Lung (tissue), 12 donors: ENCODE measurements around the gene C16orf90. TPM values are rescaled to one million over a fixed set of nuclear protein-coding genes. Genes with fewer than 3 reads are reported as not detected.

ENCODE experiments used
- ATAC-seq: fragments of 200-7000 bp; cut with Tn5 transposase; one replicate; pipeline ENCODE4 v1.9.1; 2020; ENCODE audit warnings: moderate number of reproducible peaks; ENCODE audit not compliant: insufficient read depth, low FRiP score
- DNase-seq, 3 donors: peaks; one replicate each; pipeline ENCODE4 v3.0.0-alpha.2; 2013 to 2017
- H3K27ac ChIP-seq, 2 donors: one replicate each; pipeline ENCODE4 v1.5.1; 2013; ENCODE audit warnings: mild to moderate bottlenecking in 2 of 2, moderate library complexity in 2 of 2, control low read depth in 1 of 2, inconsistent platforms in 1 of 2, low read depth in 1 of 2, low read length in 1 of 2
- H3K27me3 ChIP-seq, 3 donors: one replicate each; pipeline ENCODE4 v1.5.1; 2013; ENCODE audit warnings: low read length in 2 of 3; ENCODE audit not compliant: control insufficient read depth in 3 of 3, insufficient read depth in 3 of 3
- H3K36me3 ChIP-seq, 4 donors: one replicate each; pipeline ENCODE4 v1.5.1; 2013; ENCODE audit warnings: low read length in 4 of 4, mild to moderate bottlenecking in 1 of 4, moderate library complexity in 1 of 4; ENCODE audit not compliant: control insufficient read depth in 4 of 4, insufficient read depth in 4 of 4
- H3K4me1 ChIP-seq, 5 donors: one replicate each; pipeline ENCODE4 v1.5.1; 2013; ENCODE audit warnings: low read length in 5 of 5, mild to moderate bottlenecking in 2 of 5, moderate library complexity in 1 of 5; ENCODE audit not compliant: control insufficient read depth in 5 of 5, insufficient read depth in 5 of 5
- H3K4me3 ChIP-seq: one replicate; pipeline ENCODE4 v1.5.1; 2013; ENCODE audit warnings: mild to moderate bottlenecking, control low read depth, moderate library complexity
- H3K9ac ChIP-seq, 2 donors: one replicate each; pipeline ENCODE4 v1.5.1; 2013; ENCODE audit warnings: low read length in 2 of 2, control low read depth in 1 of 2; ENCODE audit not compliant: insufficient read depth in 1 of 2
- H3K9me3 ChIP-seq, 4 donors: one replicate each; pipeline ENCODE4 v1.5.1; 2013; ENCODE audit warnings: low read length in 3 of 4, mild to moderate bottlenecking in 1 of 4, moderate library complexity in 1 of 4; ENCODE audit not compliant: control insufficient read depth in 4 of 4, insufficient read depth in 3 of 4
- CTCF ChIP-seq: IDR thresholded peaks from 2 replicates; pipeline ENCODE4 v1.5.1; 2012; ENCODE audit warnings: mild to moderate bottlenecking; ENCODE audit errors: control extremely low read depth, extremely low read depth
- WGBS, 2 donors: extraction: QIAGEN DNeasy Blood & Tissue Kit; methylation state at CpG; one replicate each; pipeline ENCODE4 v1.1.7; 2013; 5-methylcytosine and 5-hydroxymethylcytosine counted together
- polyA plus RNA-seq, 2 donors: library from polyadenylated mRNA; stranded (reverse); fragments of 200-250 nt; gene quantifications; one replicate each; pipeline ENCODE4 v1.2.1, GENCODE V29; 2013
- total RNA-seq, 2 donors: library from RNA; depleted of rRNA in 1 of 2; stranded (reverse); fragments of >200 nt in 1 of 2; gene quantifications; one replicate each; pipeline ENCODE4 v1.2.1, GENCODE V29; 2014 to 2021
- donor health status: control.
- donor health status: control.
- donor health status: Bipolar disorder and iron deficiency.
- donor health status: healthy.
- donor health status: DM: yes; HTN: yes; CAD: no.

C16orf90 gene
- total and polyA plus RNA-seq, 4 donors, result not detected

GRCh38 chr16:3498988-3499387 is 3.7 kb upstream of the C16orf90 start:
- TF ChIP-seq CTCF, result no peak
- H3K4me3 ChIP-seq, result no peak overlapping the region
- DNase-seq (no peak), ATAC-seq (no peak)
- H3K27me3 ChIP-seq, result no peaks in the 10 kb centered on the region
- WGBS, 2 donors, result 98% methylated on average over 16 of the region's 16 CpGs
- H3K9ac ChIP-seq, result no peak overlapping the region
- peaks cover 0 to 5% (median 0%) of the 10 kb centered on the region in 4 donors for H3K36me3 ChIP-seq
- peaks cover 6 to 13% (median 7%) of the 10 kb centered on the region in 5 donors for H3K4me1 ChIP-seq
- H3K27ac ChIP-seq, result no peak overlapping the region
- H3K9me3 ChIP-seq, result no peaks in the 10 kb centered on the region

GRCh38 chr16:3497771-3498170 is 2.5 kb upstream of the C16orf90 start:
- no peak for TF ChIP-seq CTCF
- ATAC-seq (no peak), DNase-seq (no peak)
- WGBS, 2 donors, result 93 to 98% methylated on average over 4 of the region's 4 CpGs
- Histone ChIP-seq H3K9ac (no peak overlapping the region), H3K27ac (no peak overlapping the region), H3K9me3 (no peaks in the 10 kb centered on the region), H3K4me1 (peaks cover 6 to 11% (median 7%) of the 10 kb centered on the region in 5 donors), H3K4me3 (no peak overlapping the region), H3K27me3 (no peaks in the 10 kb centered on the region), H3K36me3 (peaks cover 0 to 2% (median 0%) of the 10 kb centered on the region in 4 donors)

GRCh38 chr16:3496386-3496785 is 1.1 kb upstream of the C16orf90 start:
- no peak for DNase-seq
- H3K9me3 ChIP-seq, result no peaks in the 10 kb centered on the region
- TF ChIP-seq CTCF, result no peak
- no peak overlapping the region for H3K4me3 ChIP-seq
- H3K36me3 ChIP-seq, result no peaks in the 10 kb centered on the region
- no peak overlapping the region for H3K27ac ChIP-seq
- 92 to 97% methylated on average over 30 of the region's 30 CpGs for WGBS, 2 donors
- H3K4me1 ChIP-seq, result peaks cover 0 to 4% (median 0%) of the 10 kb centered on the region in 5 donors
- H3K9ac ChIP-seq, result no peak overlapping the region
- ATAC-seq, result no peak
- no peaks in the 10 kb centered on the region for H3K27me3 ChIP-seq

- Histone ChIP-seq H3K9ac (no peak overlapping the region), H3K27me3 (no peaks in the 10 kb centered on the region), H3K36me3 (no peaks in the 10 kb centered on the region), H3K9me3 (no peaks in the 10 kb centered on the region), H3K4me1 (peaks cover 0 to 4% (median 0%) of the 10 kb centered on the region in 5 donors), H3K27ac (no peak overlapping the region), H3K4me3 (no peak overlapping the region)
- TF ChIP-seq CTCF, result no peak
- peak in 1 of 3 donors; percentile 7 for DNase-seq
- 94 to 96% methylated on average over 16 of the region's 16 CpGs for WGBS, 2 donors
- no peak for ATAC-seq
Observed at GRCh38 chr16:3494386-3494973, 809 bp downstream of the C16orf90 start.
